HG03159 (cell line): ENCODE measurements around the gene SVBP.
"Not testable (repeated sequence)": the region's sequence is repeated elsewhere in the genome, so short reads cannot be mapped to it uniquely, and the experiment has no call there.

Experiments
- ATAC-seq: cut with Tn5 transposase; IDR thresholded peaks from one replicate; pipeline ENCODE4 v1.9.1; 2021; ENCODE audit warnings: mild to moderate bottlenecking, moderate library complexity; ENCODE audit not compliant: unreplicated experiment

SVBP gene

GRCh38 chr1:42841440-42842147 lies 24.4 kb upstream of the SVBP start:
- no peak for ATAC-seq

- no peak for ATAC-seq
These were observed 23.8 kb upstream of the SVBP start for GRCh38 chr1:42841010-42841409.

GRCh38 chr1:42838482-42839190 lies 21.4 kb upstream of the SVBP start:
- ATAC-seq = no peak

GRCh38 chr1:42837709-42838108 lies 20.5 kb upstream of the SVBP start:
- ATAC-seq = no peak

GRCh38 chr1:42835422-42835821 lies 18.2 kb upstream of the SVBP start:
- ATAC-seq = no peak

- ATAC-seq = no peak
These were observed 17.6 kb upstream of the SVBP start for GRCh38 chr1:42834803-42835202.

- no peak for ATAC-seq
These were observed 16.8 kb upstream of the SVBP start for GRCh38 chr1:42833981-42834380.

- no peak for ATAC-seq
These were observed 15.5 kb upstream of the SVBP start for GRCh38 chr1:42832641-42833240.

- ATAC-seq = no peak
These were observed 14.1 kb upstream of the SVBP start for GRCh38 chr1:42831273-42831672.

GRCh38 chr1:42830631-42831030 lies 13.4 kb upstream of the SVBP start:
- ATAC-seq = no peak

GRCh38 chr1:42825036-42825851 lies 8.0 kb upstream of the SVBP start:
- no peak for ATAC-seq

GRCh38 chr1:42824481-42825035 lies 7.4 kb upstream of the SVBP start:
- no peak for ATAC-seq

GRCh38 chr1:42822800-42823392 lies 5.7 kb upstream of the SVBP start:
- no peak for ATAC-seq

- no peak for ATAC-seq
These were observed 4.5 kb upstream of the SVBP start for GRCh38 chr1:42821690-42822089.

GRCh38 chr1:42820813-42821212 lies 3.6 kb upstream of the SVBP start:
- no peak for ATAC-seq

- ATAC-seq = no peak
These were observed 779 bp upstream of the SVBP start for GRCh38 chr1:42817976-42818375.

- no peak for ATAC-seq
These were observed 207 bp upstream of the SVBP start for GRCh38 chr1:42817440-42817767.

GRCh38 chr1:42815941-42816584 lies 1.1 kb downstream of the SVBP start:
- ATAC-seq = no peak

GRCh38 chr1:42814815-42815214 lies 2.4 kb downstream of the SVBP start:
- not testable (repeated sequence) for ATAC-seq

- ATAC-seq = no peak
These were observed 10.0 kb downstream of the SVBP start for GRCh38 chr1:42807056-42807668.
